Activated CD4-positive, alpha-beta memory T cell treated with anti-CD3 and anti-CD28 coated beads, Interleukin-2, amount 10 ng/mL, durations not matched to agents 7 days and 5 days (primary cell): Measurements from ENCODE around the gene HP1BP3. TPM values are rescaled to one million over a fixed set of nuclear protein-coding genes. Genes with fewer than 3 reads are reported as not detected.
A peak's percentile ranks its signal among the peaks of the same experiment; 100 is the strongest.
"Not testable (repeated sequence)": the region's sequence is repeated elsewhere in the genome, so short reads cannot be mapped to it uniquely, and the experiment has no call there.

Experiments
- CTCF ChIA-PET: fragments of 350-600 bp; sonication (Branson Sonifier 250); formaldehyde crosslinking; loops from one replicate; lab custom pipeline; 2021; ENCODE audit warnings: antibody characterized with exemption, inconsistent platforms; lab: Charles Lee
- POLR2A ChIA-PET: fragments of 350-600 bp; sonication (Branson Sonifier 250); formaldehyde crosslinking; loops from one replicate; lab custom pipeline; 2021; ENCODE audit warnings: antibody characterized with exemption; lab: Charles Lee
- DNase-seq: peaks from one replicate; pipeline ENCODE4 v3.0.0-alpha.2; 2020
- H3K27ac Mint-ChIP-seq: one replicate; pipeline ENCODE4 v1.8.0; 2021; ENCODE audit warnings: mild to moderate bottlenecking, mixed read lengths
- H3K27me3 Mint-ChIP-seq: one replicate; pipeline ENCODE4 v1.8.0; 2021; ENCODE audit warnings: mixed read lengths
- H3K36me3 Mint-ChIP-seq: one replicate; pipeline ENCODE4 v1.8.0; 2021; ENCODE audit warnings: low read depth, mixed read lengths
- H3K4me1 Mint-ChIP-seq: one replicate; pipeline ENCODE4 v1.8.0; 2021; ENCODE audit warnings: mixed read lengths
- H3K4me3 Mint-ChIP-seq: one replicate; pipeline ENCODE4 v1.8.0; 2021; ENCODE audit warnings: mild to moderate bottlenecking, mixed read lengths
- H3K9me3 Mint-ChIP-seq: one replicate; pipeline ENCODE4 v1.8.0; 2021; ENCODE audit warnings: mixed read lengths
- total RNA-seq, 2 experiments: library from RNA; stranded (reverse); gene quantifications; one replicate each; pipeline ENCODE4 v1.2.3, GENCODE V29; 2021

HP1BP3 gene
- total RNA-seq, 2 experiments from 2014 or later = 299 to 301 TPM

- H3K27me3 Mint-ChIP-seq = no peaks in the 10 kb centered on the region
- ChIA-PET POLR2A (no interaction called here), CTCF (interaction anchor here (1.5 kb wide), 1 partner anchor 404 kb away, joined by 4 read pairs; no protein-coding TSS in a partner anchor)
- no peaks in the 10 kb centered on the region for H3K9me3 Mint-ChIP-seq
- H3K4me1 Mint-ChIP-seq = peaks cover 11% of the 10 kb centered on the region
- no peak for DNase-seq
- H3K4me3 Mint-ChIP-seq = no peak overlapping the region
- no peak overlapping the region for H3K27ac Mint-ChIP-seq
- H3K36me3 Mint-ChIP-seq = no peaks in the 10 kb centered on the region
These were observed 5.1 kb upstream of the HP1BP3 start for GRCh38 chr1:20792196-20792595.

DNA sequence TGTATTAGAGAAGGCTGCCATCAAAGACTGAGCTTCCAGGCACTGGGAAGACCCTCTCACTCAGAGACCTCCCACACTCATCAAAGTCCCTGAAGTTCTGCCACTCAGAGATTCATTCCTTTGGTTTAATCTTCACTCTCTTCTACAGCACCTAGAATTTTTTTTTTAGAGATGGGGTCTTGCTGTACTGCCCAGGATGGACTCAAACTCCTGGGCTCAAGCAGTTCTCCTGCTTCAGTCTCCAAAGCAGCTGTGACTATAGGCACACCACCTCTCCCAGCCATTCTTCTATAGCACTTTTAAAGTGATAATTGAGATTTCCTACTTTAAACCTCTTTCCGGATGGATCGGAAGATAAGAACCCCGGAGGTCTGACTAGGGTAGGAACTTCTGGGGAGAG lies 3.7 kb upstream of the HP1BP3 start:
- Mint-ChIP-seq H3K27me3 (no peaks in the 10 kb centered on the region), H3K36me3 (peaks cover 5% of the 10 kb centered on the region), H3K4me3 (no peak overlapping the region), H3K27ac (no peak overlapping the region), H3K9me3 (no peaks in the 10 kb centered on the region), H3K4me1 (peaks cover 11% of the 10 kb centered on the region)
- ChIA-PET POLR2A (no interaction called here), CTCF (no interaction called here)
- DNase-seq = no peak

DNA sequence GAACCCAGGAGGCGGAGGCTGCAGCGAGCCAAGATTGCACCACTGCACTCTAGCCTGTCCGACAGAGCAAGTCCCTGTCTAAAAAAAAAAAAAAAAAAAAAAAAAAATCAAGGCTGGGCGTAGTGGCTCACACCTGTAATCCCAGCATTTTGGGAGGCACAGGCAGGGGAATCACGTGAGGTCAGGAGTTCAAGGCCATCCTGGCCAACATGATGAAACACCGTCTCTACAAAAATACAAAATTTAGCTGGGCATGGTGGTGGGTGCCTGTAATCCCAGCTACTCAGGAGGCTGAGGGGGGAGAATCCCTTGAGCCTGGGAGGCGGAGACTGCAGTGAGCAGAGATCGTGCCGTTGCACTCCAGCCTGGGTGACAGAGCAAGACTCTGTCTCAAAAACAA lies 2.5 kb upstream of the HP1BP3 start:
- H3K9me3 Mint-ChIP-seq, H3K27ac Mint-ChIP-seq, DNase-seq, H3K36me3 Mint-ChIP-seq, POLR2A ChIA-PET, H3K27me3 Mint-ChIP-seq, H3K4me3 Mint-ChIP-seq: not testable (repeated sequence)
- CTCF ChIA-PET = interaction anchor here (0.7 kb wide), 1 partner anchor 23 kb away, joined by 4 read pairs; no protein-coding TSS in a partner anchor
- peaks cover 18% of the 10 kb centered on the region for H3K4me1 Mint-ChIP-seq

DNA sequence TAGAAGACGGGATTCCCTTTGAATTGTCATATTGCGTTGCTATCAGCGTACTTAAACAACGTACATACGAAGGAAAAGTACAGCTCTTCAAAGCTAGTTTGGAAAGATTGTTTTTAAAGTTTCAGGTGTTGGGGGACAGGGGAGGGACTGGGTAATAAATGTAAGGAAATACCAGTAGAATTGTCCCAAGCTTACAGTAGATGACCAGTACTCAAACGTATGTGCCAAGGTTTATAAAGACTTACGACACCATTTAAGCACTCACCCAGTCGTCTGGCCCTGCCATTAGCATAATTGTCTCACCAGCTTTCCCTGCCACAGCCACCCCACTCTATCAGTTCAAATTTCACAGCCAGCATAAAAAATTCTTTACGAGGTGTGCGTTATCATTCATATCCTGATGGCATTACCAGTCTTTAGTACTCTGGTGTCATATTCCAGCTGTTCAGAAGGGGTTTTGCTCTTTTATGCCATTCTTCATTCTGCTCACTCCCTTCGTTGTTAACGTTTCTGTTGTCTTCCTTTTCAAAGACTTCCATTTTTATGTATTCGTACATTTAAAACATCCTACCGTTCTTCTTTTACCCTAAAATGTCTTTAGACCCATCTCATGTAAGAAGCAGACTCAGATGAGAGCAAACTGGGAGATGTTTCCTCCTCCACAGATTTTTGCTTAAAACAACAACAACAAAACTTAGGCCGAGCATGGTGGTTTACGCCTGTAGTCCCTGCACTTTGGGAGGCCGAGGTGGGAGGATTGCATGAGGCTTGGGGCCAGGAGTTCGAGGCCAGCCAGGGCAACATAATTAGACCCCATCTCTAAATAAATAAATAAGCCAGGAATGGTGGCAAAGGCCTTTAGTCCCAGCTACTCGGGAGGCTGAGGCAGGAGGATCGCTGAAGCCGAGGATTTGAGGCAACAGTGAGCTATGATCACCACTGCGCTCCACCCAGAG lies 1.0 kb upstream of the HP1BP3 start:
- Mint-ChIP-seq H3K27ac (peak overlapping the region; percentile 90), H3K36me3 (peaks cover 10% of the 10 kb centered on the region), H3K27me3 (no peaks in the 10 kb centered on the region), H3K4me1 (peaks cover 27% of the 10 kb centered on the region), H3K9me3 (no peaks in the 10 kb centered on the region), H3K4me3 (peak overlapping the region; percentile 91)
- POLR2A ChIA-PET = interaction anchor here (0.7 to 3.0 kb wide), 12 partner anchors 9 to 506 kb away, joined by 3 to 24 read pairs (median 8); no protein-coding TSS in a partner anchor
- no peak for DNase-seq
- CTCF ChIA-PET = interaction anchor here (0.7 to 3.4 kb wide), 3 partner anchors 91 to 407 kb away, joined by 3 to 18 read pairs (median 4); no protein-coding TSS in a partner anchor

- Mint-ChIP-seq H3K9me3 (no peaks in the 10 kb centered on the region), H3K27ac (peak overlapping the region; percentile 98), H3K4me1 (peaks cover 31% of the 10 kb centered on the region), H3K4me3 (peak overlapping the region; percentile 97), H3K36me3 (peaks cover 13% of the 10 kb centered on the region), H3K27me3 (no peaks in the 10 kb centered on the region)
- POLR2A ChIA-PET = interaction anchor here (0.6 to 4.0 kb wide), 34 partner anchors 9 to 1266 kb away, joined by 3 to 24 read pairs (median 6); partner anchors contain the start of genes CDC42, DDOST, KIF17 and MUL1
- CTCF ChIA-PET = interaction anchor here (0.6 to 3.4 kb wide), 6 partner anchors 15 to 494 kb away, joined by 3 to 18 read pairs (median 4); no protein-coding TSS in a partner anchor
- DNase-seq = peak; percentile 96
These were observed 666 bp downstream of the HP1BP3 start for GRCh38 chr1:20786253-20787028.

- no peaks in the 10 kb centered on the region for H3K27me3 Mint-ChIP-seq
- CTCF ChIA-PET = interaction anchor here (0.6 to 3.4 kb wide), 4 partner anchors 14 to 409 kb away, joined by 3 to 18 read pairs (median 6); no protein-coding TSS in a partner anchor
These were observed 1.2 kb downstream of the HP1BP3 start for GRCh38 chr1:20785907-20786252.

DNA sequence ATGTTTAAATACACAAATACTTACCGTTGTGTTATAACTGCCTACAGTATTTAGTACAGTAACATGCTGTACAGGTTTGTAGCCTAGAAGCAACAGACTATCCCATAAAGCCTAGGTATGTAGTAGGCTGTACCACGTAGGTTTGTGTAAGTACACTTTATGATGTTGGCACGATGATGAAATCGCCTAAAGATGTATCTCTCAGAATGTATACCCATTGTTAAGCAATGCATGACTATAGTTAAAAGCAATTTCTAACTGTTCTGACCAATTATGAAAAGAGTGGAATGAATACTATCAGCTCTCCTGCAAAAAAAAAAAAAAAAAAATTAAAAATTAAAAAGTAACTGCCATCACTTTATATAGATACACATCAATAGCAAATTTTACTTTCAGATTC lies 11.4 kb downstream of the HP1BP3 start:
- DNase-seq = no peak
- H3K4me3 Mint-ChIP-seq = no peak overlapping the region
- ChIA-PET CTCF (interaction anchor here (1.5 to 2.9 kb wide), 2 partner anchors 79 to 420 kb away, joined by 6 to 9 read pairs; no protein-coding TSS in a partner anchor), POLR2A (interaction anchor here (3.5 kb wide), 1 partner anchor 11 kb away, joined by 21 read pairs; the partner anchor contains the start of gene HP1BP3)
- no peak overlapping the region for H3K27ac Mint-ChIP-seq
- H3K9me3 Mint-ChIP-seq = no peaks in the 10 kb centered on the region
- H3K4me1 Mint-ChIP-seq = peaks cover 20% of the 10 kb centered on the region
- H3K27me3 Mint-ChIP-seq = no peaks in the 10 kb centered on the region
- H3K36me3 Mint-ChIP-seq = peaks cover 79% of the 10 kb centered on the region

More at GRCh38 chr1:20785907-20786252, 1.2 kb downstream of the HP1BP3 start:
- Mint-ChIP-seq H3K9me3 (no peaks in the 10 kb centered on the region), H3K36me3 (peaks cover 17% of the 10 kb centered on the region), H3K4me1 (peaks cover 35% of the 10 kb centered on the region), H3K27ac (peak overlapping the region; percentile 98), H3K4me3 (peak overlapping the region; percentile 97)
- POLR2A ChIA-PET = interaction anchor here (0.8 to 4.0 kb wide), 27 partner anchors 9 to 1267 kb away, joined by 3 to 21 read pairs (median 6); partner anchors contain the start of genes CDC42, DDOST, MUL1 and SH2D5
- DNase-seq = no peak

GRCh38 chr1:20771780-20772179 lies 15.3 kb downstream of the HP1BP3 start:
- no peaks in the 10 kb centered on the region for H3K27me3 Mint-ChIP-seq
- peaks cover 7% of the 10 kb centered on the region for H3K4me1 Mint-ChIP-seq
- ChIA-PET CTCF (interaction anchor here (1.0 kb wide), 1 partner anchor 14 kb away, joined by 3 read pairs; no protein-coding TSS in a partner anchor), POLR2A (interaction anchor here (0.8 to 1.9 kb wide), 2 partner anchors 13 to 30 kb away, joined by 3 to 5 read pairs; no protein-coding TSS in a partner anchor)
- H3K9me3 Mint-ChIP-seq = no peaks in the 10 kb centered on the region
- peaks cover 64% of the 10 kb centered on the region for H3K36me3 Mint-ChIP-seq
- no peak overlapping the region for H3K4me3 Mint-ChIP-seq
- no peak overlapping the region for H3K27ac Mint-ChIP-seq
- no peak for DNase-seq

- no peaks in the 10 kb centered on the region for H3K4me1 Mint-ChIP-seq
- no peaks in the 10 kb centered on the region for H3K27me3 Mint-ChIP-seq
- H3K36me3 Mint-ChIP-seq = peaks cover 62% of the 10 kb centered on the region
- H3K4me3 Mint-ChIP-seq = no peak overlapping the region
- no peak overlapping the region for H3K27ac Mint-ChIP-seq
- ChIA-PET CTCF (no interaction called here), POLR2A (interaction anchor here (0.9 to 3.4 kb wide), 3 partner anchors 10 to 29 kb away, joined by 3 to 18 read pairs (median 5); partner anchors contain the start of gene HP1BP3)
- no peak for DNase-seq
- no peaks in the 10 kb centered on the region for H3K9me3 Mint-ChIP-seq
These were observed 16.6 kb downstream of the HP1BP3 start for GRCh38 chr1:20770314-20771087.

DNA sequence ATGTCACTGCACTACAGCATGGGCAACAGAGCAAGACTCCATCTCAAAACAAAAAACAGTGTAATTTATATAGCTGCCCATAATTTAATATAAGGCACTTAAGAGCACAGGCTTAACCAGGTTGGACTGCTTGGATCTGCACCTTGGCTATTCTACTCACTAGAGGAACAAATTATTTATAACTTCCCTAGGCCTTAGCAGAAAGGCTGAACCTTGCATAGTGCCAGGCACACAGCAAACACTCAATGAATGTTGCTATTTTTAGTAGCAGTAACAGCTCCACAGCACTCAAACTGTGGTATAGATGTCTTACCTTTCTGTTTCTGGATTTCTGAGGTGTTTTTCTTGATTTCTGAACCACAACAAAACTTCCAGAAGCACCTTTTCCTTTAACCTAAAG lies 19.8 kb downstream of the HP1BP3 start:
- POLR2A ChIA-PET = interaction anchor here (0.9 to 3.4 kb wide), 2 partner anchors 18 to 20 kb away, joined by 3 to 18 read pairs; partner anchors contain the start of gene HP1BP3
- no peak overlapping the region for H3K4me3 Mint-ChIP-seq
- CTCF ChIA-PET = interaction anchor here (0.6 to 1.5 kb wide), 2 partner anchors 16 to 70 kb away, joined by 3 to 5 read pairs; no protein-coding TSS in a partner anchor
- no peaks in the 10 kb centered on the region for H3K4me1 Mint-ChIP-seq
- DNase-seq = no peak
- peaks cover 66% of the 10 kb centered on the region for H3K36me3 Mint-ChIP-seq
- no peaks in the 10 kb centered on the region for H3K9me3 Mint-ChIP-seq
- no peaks in the 10 kb centered on the region for H3K27me3 Mint-ChIP-seq
- H3K27ac Mint-ChIP-seq = no peak overlapping the region

GRCh38 chr1:20763417-20763816 lies 23.7 kb downstream of the HP1BP3 start:
- peaks cover 69% of the 10 kb centered on the region for H3K36me3 Mint-ChIP-seq
- CTCF ChIA-PET = interaction anchor here (0.6 to 0.8 kb wide), 2 partner anchors 35 to 432 kb away, joined by 3 read pairs; no protein-coding TSS in a partner anchor
- H3K9me3 Mint-ChIP-seq = no peaks in the 10 kb centered on the region

More at GRCh38 chr1:20763417-20763816, 23.7 kb downstream of the HP1BP3 start:
- H3K27me3 Mint-ChIP-seq = no peaks in the 10 kb centered on the region
- DNase-seq = no peak
- H3K4me3 Mint-ChIP-seq = no peak overlapping the region
- no peaks in the 10 kb centered on the region for H3K4me1 Mint-ChIP-seq
- H3K27ac Mint-ChIP-seq = no peak overlapping the region
- POLR2A ChIA-PET = interaction anchor here (1.4 kb wide), 1 partner anchor 23 kb away, joined by 4 read pairs; no protein-coding TSS in a partner anchor
